Mucosa of descending colon (tissue), 3 donors: ENCODE results near the gene PRKAR1B. TPM values are rescaled to one million over a fixed set of nuclear protein-coding genes. Genes with fewer than 3 reads are reported as not detected.

Source experiments
- ATAC-seq: fragments of 200-7000 bp; cut with Tn5 transposase; one replicate; pipeline ENCODE4 v1.9.1; 2020; ENCODE audit warnings: mild to moderate bottlenecking, moderate library complexity
- DNase-seq, 3 donors: peaks; one replicate each; pipeline ENCODE4 v3.0.0-alpha.2; 2020
- H3K36me3 ChIP-seq: fragments of 200-600 bp; one replicate; pipeline ENCODE4 v1.8.0; 2021; ENCODE audit warnings: low read depth, mild to moderate bottlenecking
- H3K4me1 ChIP-seq: fragments of 200-600 bp; one replicate; pipeline ENCODE4 v1.8.0; 2021; ENCODE audit warnings: low read depth, mild to moderate bottlenecking
- H3K4me3 ChIP-seq: fragments of 200-600 bp; one replicate; pipeline ENCODE4 v1.8.0; 2021; ENCODE audit warnings: mild to moderate bottlenecking
- H3K9me3 ChIP-seq: fragments of 200-600 bp; one replicate; pipeline ENCODE4 v1.8.0; 2021; ENCODE audit warnings: mild to moderate bottlenecking
- intact Hi-C, 2 donors: fragments of 100-400 bp; cut with DNase I in 1 of 2; cut with micrococcal nuclease in 1 of 2; formaldehyde crosslinking; loops; one replicate each; pipeline versions ENCODE4 v1.11.0 to v1.11.1; 2022; cut with DNase I, micrococcal nuclease
- total RNA-seq, 3 donors: library from RNA; stranded (reverse); fragmentation: NEBNext Ultra II Directional in 2 of 3; extraction: Animal tissue kit (Norgen Biotek cat#: 25700) in 2 of 3; gene quantifications; one replicate each; pipeline versions ENCODE4 v1.2.1 to v1.2.4, GENCODE V29; 2021 to 2023
- TF ChIP-seq, protein P1 (sequence below): fragments of 200-600 bp; IDR thresholded peaks from one replicate; pipeline ENCODE4 v1.8.0; 2022; ENCODE audit warnings: antibody characterized with exemption, mild to moderate bottlenecking
- donor health status: DM: no; HTN: no; CAD: no; lungs with moderate emphysema.
- donor health status: DM: no; HTN: no; CAD: no.
- donor health status: DM: no; HTN: yes; CAD: no.

The PRKAR1B gene
- total RNA-seq, 3 donors from 2014 or later: 10.1 to 24.5 (median 24.4) TPM

DNA sequence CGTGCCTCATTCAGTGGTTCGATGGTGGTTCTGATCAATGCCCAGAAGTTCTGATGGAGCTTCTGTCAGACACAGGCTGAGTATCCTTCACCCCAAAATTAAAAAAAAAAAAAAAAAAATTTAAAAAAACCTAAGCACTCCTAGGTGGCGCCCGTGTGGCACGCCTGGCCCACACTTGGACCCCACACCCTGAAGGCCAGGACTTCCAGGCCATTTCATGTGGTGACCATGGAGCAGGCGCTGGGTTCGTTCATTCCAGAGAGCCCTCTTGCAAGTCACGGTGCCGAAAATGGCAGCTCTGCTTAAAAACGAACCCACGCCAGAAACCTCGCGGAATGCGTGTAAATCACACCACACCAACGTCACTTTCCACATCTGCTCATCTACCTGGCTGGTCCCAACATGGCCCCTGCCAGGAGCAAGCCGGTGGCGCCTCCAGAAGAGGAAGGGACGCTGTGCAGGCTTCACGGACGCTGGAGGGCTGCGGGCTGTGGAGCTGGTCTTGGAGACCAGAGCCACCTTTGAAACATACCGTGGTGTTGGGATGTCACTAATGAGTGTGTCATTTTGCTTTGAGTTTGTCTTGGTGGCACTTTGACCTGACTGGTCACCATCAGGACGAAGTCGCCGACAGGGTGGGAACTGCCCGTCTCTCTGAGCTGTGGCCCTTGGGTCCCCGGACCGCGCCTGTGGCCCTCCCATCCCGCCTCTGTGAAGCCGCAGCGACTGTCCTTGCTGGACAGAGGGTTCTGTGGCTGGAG, 46.0 kb upstream of the PRKAR1B start:
- no peaks in the 10 kb centered on the region for H3K4me1 ChIP-seq
- intact Hi-C loops: loop anchor here (5.0 to 10.0 kb wide), 2 partner anchors 448 to 451 kb away; no protein-coding TSS in a partner anchor
- no peak overlapping the region for H3K4me3 ChIP-seq
- H3K36me3 ChIP-seq: no peaks in the 10 kb centered on the region
- no peaks in the 10 kb centered on the region for H3K9me3 ChIP-seq
- ATAC-seq (no peak), DNase-seq (peak in 1 of 3 donors; percentile 46)
- TF ChIP-seq, protein P1, sequence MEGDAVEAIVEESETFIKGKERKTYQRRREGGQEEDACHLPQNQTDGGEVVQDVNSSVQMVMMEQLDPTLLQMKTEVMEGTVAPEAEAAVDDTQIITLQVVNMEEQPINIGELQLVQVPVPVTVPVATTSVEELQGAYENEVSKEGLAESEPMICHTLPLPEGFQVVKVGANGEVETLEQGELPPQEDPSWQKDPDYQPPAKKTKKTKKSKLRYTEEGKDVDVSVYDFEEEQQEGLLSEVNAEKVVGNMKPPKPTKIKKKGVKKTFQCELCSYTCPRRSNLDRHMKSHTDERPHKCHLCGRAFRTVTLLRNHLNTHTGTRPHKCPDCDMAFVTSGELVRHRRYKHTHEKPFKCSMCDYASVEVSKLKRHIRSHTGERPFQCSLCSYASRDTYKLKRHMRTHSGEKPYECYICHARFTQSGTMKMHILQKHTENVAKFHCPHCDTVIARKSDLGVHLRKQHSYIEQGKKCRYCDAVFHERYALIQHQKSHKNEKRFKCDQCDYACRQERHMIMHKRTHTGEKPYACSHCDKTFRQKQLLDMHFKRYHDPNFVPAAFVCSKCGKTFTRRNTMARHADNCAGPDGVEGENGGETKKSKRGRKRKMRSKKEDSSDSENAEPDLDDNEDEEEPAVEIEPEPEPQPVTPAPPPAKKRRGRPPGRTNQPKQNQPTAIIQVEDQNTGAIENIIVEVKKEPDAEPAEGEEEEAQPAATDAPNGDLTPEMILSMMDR: no peak

DNA sequence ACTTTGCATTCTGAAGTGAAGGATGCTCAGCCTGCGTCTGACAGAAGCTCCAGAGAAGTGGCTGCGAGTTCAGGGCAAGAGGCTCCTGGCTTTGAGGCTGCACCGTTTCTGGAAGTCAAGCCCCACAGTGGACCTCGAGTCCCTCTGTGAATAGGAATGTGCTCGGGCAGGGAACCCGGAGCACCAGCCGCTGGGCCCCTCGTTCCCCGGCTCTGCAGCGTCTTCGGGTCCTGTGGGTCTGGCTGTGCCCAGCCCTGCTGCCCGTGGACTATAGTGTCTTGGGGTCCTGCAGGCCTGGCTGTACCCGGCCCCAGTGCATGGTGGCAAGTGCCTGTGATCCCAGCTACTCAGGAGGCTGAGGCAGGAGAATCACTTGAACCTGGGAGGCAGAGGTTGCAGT, 45.3 kb upstream of the PRKAR1B start:
- intact Hi-C loops: loop anchor here (5.0 to 10.0 kb wide), 2 partner anchors 448 to 450 kb away; no protein-coding TSS in a partner anchor
- TF ChIP-seq, protein P1: no peak
- peak in 1 of 3 donors; percentile 34 for DNase-seq
- Histone ChIP-seq H3K4me1 (no peaks in the 10 kb centered on the region), H3K9me3 (no peaks in the 10 kb centered on the region), H3K4me3 (no peak overlapping the region), H3K36me3 (no peaks in the 10 kb centered on the region)
- no peak for ATAC-seq

DNA sequence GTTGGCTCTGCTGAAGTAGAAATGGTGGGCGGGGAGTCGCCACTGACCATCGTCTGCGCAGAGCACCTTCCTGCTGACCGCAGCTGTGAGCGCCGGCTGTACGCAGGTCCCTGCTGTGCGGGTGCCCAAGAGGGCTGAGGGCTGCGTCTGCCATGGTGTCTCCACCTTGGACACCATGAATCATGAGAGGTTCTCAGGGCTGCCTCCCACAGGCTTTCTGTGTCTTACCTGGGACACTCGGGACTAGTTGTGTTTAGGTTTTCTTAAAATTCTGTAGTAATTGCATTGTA, 44.9 kb upstream of the PRKAR1B start:
- no peak for ATAC-seq
- DNase-seq: peak in 1 of 3 donors; percentile 39
- Histone ChIP-seq H3K9me3 (no peaks in the 10 kb centered on the region), H3K36me3 (no peaks in the 10 kb centered on the region), H3K4me1 (no peaks in the 10 kb centered on the region), H3K4me3 (no peak overlapping the region)
- intact Hi-C loops: loop anchor here (5.0 to 10.0 kb wide), 2 partner anchors 447 to 450 kb away; no protein-coding TSS in a partner anchor
- TF ChIP-seq, protein P1: no peak

DNA sequence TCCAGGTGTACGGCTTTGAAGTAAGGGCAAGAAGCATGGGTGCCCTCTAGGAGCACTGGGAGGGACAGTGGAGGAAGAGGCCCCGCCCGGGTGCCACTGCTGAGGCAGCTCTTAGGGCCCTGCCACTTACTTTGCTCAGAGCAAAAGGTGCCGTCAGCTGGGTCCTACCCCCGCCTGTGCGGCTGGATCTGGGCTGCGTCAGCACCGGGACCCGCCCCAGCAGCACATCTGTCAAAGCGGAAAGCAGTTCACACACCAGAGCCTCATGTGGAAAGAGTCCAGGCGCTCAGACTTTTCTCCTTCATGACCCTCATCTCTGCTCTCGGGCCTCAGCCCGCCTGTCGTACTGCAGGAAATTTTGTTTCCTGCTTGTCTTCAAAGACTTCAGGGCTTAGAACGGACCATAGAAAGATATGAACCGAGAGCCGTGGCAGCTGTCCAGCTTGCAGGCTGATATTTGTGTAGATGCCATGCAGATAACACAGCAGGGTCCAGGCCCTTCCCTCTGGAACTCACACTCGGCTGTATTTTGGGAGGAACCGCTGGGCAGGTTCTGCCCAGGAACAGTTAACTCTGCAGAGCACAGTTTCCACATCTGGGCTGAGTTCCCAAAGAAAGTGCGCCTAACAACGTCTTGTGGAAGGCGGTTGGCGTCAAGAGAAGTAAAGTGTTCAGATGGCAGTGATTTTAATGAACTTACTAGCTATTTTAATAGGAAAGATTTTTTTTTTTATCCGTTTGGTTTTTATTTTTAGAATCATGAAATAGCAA, 44.3 kb upstream of the PRKAR1B start:
- no peaks in the 10 kb centered on the region for H3K4me1 ChIP-seq
- intact Hi-C loops: loop anchor here (5.0 to 10.0 kb wide), 2 partner anchors 447 to 449 kb away; no protein-coding TSS in a partner anchor
- TF ChIP-seq, protein P1: no peak
- H3K9me3 ChIP-seq: no peaks in the 10 kb centered on the region
- no peak overlapping the region for H3K4me3 ChIP-seq
- DNase-seq: peak; percentile 49 to 66 (median 65)
- peak; percentile 72 for ATAC-seq
- no peaks in the 10 kb centered on the region for H3K36me3 ChIP-seq

DNA sequence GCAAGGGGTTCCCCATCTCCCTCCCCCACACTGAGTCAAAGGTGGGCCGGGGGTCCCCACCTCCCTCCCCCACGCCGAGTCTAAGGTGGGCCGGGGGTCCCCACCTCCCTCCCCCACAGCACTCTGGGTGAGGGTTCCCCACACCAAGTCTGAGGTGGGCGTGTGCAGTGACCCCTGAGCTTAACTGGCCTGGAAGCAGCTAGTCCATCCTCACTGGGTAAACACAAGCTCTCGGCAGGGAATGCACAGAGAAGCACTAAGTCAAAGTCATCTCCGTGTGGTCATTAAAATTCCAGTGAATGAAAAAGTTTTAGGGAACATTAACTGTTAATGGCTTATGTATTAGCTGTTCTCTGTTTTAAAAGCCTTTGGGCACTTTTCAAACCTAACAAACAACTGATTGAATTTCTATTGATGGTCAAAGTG, 43.7 kb upstream of the PRKAR1B start:
- H3K9me3 ChIP-seq: no peaks in the 10 kb centered on the region
- DNase-seq: no peak
- TF ChIP-seq, protein P1: no peak
- H3K4me3 ChIP-seq: no peak overlapping the region
- no peaks in the 10 kb centered on the region for H3K4me1 ChIP-seq
- no peak for ATAC-seq
- no peaks in the 10 kb centered on the region for H3K36me3 ChIP-seq
- intact Hi-C loops: loop anchor here (5.0 to 10.0 kb wide), 2 partner anchors 446 to 448 kb away; no protein-coding TSS in a partner anchor
